Mucosa of rectum (tissue), 2 donors: ENCODE results near the gene CACUL1.
"Not testable (repeated sequence)": the region's sequence is repeated elsewhere in the genome, so short reads cannot be mapped to it uniquely, and the experiment has no call there.

Experiments
- H3K27ac ChIP-seq, 2 donors: one replicate each; pipeline ENCODE4 v1.7.0; 2013; ENCODE audit warnings: inconsistent platforms in 2 of 2, low read depth in 2 of 2, low read length in 2 of 2
- H3K27me3 ChIP-seq, 2 donors: one replicate each; pipeline ENCODE4 v1.7.0; 2013; ENCODE audit warnings: low read length in 2 of 2; ENCODE audit not compliant: control insufficient read depth in 2 of 2, insufficient read depth in 2 of 2
- H3K36me3 ChIP-seq, 2 donors: one replicate each; pipeline ENCODE4 v1.7.0; 2013; ENCODE audit warnings: low read length in 2 of 2; ENCODE audit not compliant: control insufficient read depth in 2 of 2, insufficient read depth in 2 of 2
- H3K4me1 ChIP-seq, 2 donors: one replicate each; pipeline ENCODE4 v1.7.0; 2013; ENCODE audit warnings: low read length in 2 of 2, mild to moderate bottlenecking in 1 of 2; ENCODE audit not compliant: control insufficient read depth in 2 of 2, insufficient read depth in 2 of 2
- H3K4me3 ChIP-seq, 2 donors: one replicate each; pipeline ENCODE4 v1.7.0; 2013; ENCODE audit warnings: low read length in 2 of 2
- H3K9ac ChIP-seq, 2 donors: one replicate each; pipeline ENCODE4 v1.7.0; 2013; ENCODE audit warnings: low read length in 2 of 2, low read depth in 1 of 2, mild to moderate bottlenecking in 1 of 2
- H3K9me3 ChIP-seq, 2 donors: one replicate each; pipeline ENCODE4 v1.7.0; 2013; ENCODE audit warnings: low read length in 2 of 2; ENCODE audit not compliant: control insufficient read depth in 2 of 2
- donor health status: healthy.
- donor health status: Normal muscosa, but diverticular disease.

The CACUL1 gene

GRCh38 chr10:118658762-118659161 lies 96.0 kb downstream of the CACUL1 start:
- H3K4me1 ChIP-seq = peaks cover 0 to 4% of the 10 kb centered on the region in 2 donors
- H3K27ac ChIP-seq = no peak overlapping the region
- H3K27me3 ChIP-seq = no peaks in the 10 kb centered on the region
- no peaks in the 10 kb centered on the region for H3K36me3 ChIP-seq
- no peaks in the 10 kb centered on the region for H3K9me3 ChIP-seq
- no peak overlapping the region for H3K4me3 ChIP-seq
- H3K9ac ChIP-seq = no peak overlapping the region

- not testable (repeated sequence) for H3K27ac ChIP-seq, H3K4me1 ChIP-seq, H3K36me3 ChIP-seq, H3K9me3 ChIP-seq, H3K27me3 ChIP-seq, H3K4me3 ChIP-seq, H3K9ac ChIP-seq
These were observed 96.6 kb downstream of the CACUL1 start for GRCh38 chr10:118658168-118658567.

GRCh38 chr10:118645294-118645693 lies 109.5 kb downstream of the CACUL1 start:
- not testable (repeated sequence) for H3K4me3 ChIP-seq, H3K4me1 ChIP-seq, H3K27me3 ChIP-seq, H3K9me3 ChIP-seq, H3K9ac ChIP-seq, H3K27ac ChIP-seq, H3K36me3 ChIP-seq

- Histone ChIP-seq H3K9ac (no peak overlapping the region), H3K4me1 (no peaks in the 10 kb centered on the region), H3K9me3 (no peaks in the 10 kb centered on the region)
These were observed 112.5 kb downstream of the CACUL1 start for GRCh38 chr10:118642228-118642627.

GRCh38 chr10:118638680-118639079 lies 116.1 kb downstream of the CACUL1 start:
- no peak overlapping the region for H3K4me3 ChIP-seq
- no peaks in the 10 kb centered on the region for H3K36me3 ChIP-seq
- H3K9me3 ChIP-seq = no peaks in the 10 kb centered on the region
- no peak overlapping the region for H3K27ac ChIP-seq
- H3K27me3 ChIP-seq = no peaks in the 10 kb centered on the region
- H3K9ac ChIP-seq = no peak overlapping the region
- H3K4me1 ChIP-seq = no peaks in the 10 kb centered on the region

More at GRCh38 chr10:118642228-118642627, 112.5 kb downstream of the CACUL1 start:
- Histone ChIP-seq H3K4me3 (no peak overlapping the region), H3K27me3 (no peaks in the 10 kb centered on the region), H3K36me3 (no peaks in the 10 kb centered on the region), H3K27ac (no peak overlapping the region)

- Histone ChIP-seq H3K36me3 (no peaks in the 10 kb centered on the region), H3K4me1 (no peaks in the 10 kb centered on the region), H3K9ac (no peak overlapping the region), H3K4me3 (no peak overlapping the region), H3K9me3 (no peaks in the 10 kb centered on the region), H3K27me3 (peaks cover 0 to 2% of the 10 kb centered on the region in 2 donors), H3K27ac (no peak overlapping the region)
These were observed 118.9 kb downstream of the CACUL1 start for GRCh38 chr10:118635674-118636402.

- peaks cover 0 to 3% of the 10 kb centered on the region in 2 donors for H3K4me1 ChIP-seq
- no peaks in the 10 kb centered on the region for H3K36me3 ChIP-seq
- no peak overlapping the region for H3K4me3 ChIP-seq
- H3K9ac ChIP-seq = no peak overlapping the region
- H3K27me3 ChIP-seq = peaks cover 0 to 2% of the 10 kb centered on the region in 2 donors
- no peak overlapping the region for H3K27ac ChIP-seq
- no peaks in the 10 kb centered on the region for H3K9me3 ChIP-seq
These were observed 121.0 kb downstream of the CACUL1 start for GRCh38 chr10:118633786-118634185.

- Histone ChIP-seq H3K4me1 (peaks cover 0 to 3% of the 10 kb centered on the region in 2 donors), H3K27ac (no peak overlapping the region), H3K27me3 (peaks cover 0 to 2% of the 10 kb centered on the region in 2 donors), H3K9me3 (no peaks in the 10 kb centered on the region), H3K36me3 (no peaks in the 10 kb centered on the region), H3K4me3 (no peak overlapping the region), H3K9ac (no peak overlapping the region)
These were observed 125.6 kb downstream of the CACUL1 start for GRCh38 chr10:118629211-118629610.

- H3K9ac ChIP-seq = no peak overlapping the region
- H3K27ac ChIP-seq = no peak overlapping the region
- no peaks in the 10 kb centered on the region for H3K9me3 ChIP-seq
- H3K4me1 ChIP-seq = peaks cover 0 to 3% of the 10 kb centered on the region in 2 donors
- H3K36me3 ChIP-seq = no peaks in the 10 kb centered on the region
- no peak overlapping the region for H3K4me3 ChIP-seq
- peaks cover 0 to 2% of the 10 kb centered on the region in 2 donors for H3K27me3 ChIP-seq
These were observed 126.4 kb downstream of the CACUL1 start for GRCh38 chr10:118628397-118628796.

- Histone ChIP-seq H3K4me1 (peaks cover 0 to 3% of the 10 kb centered on the region in 2 donors), H3K4me3 (no peak overlapping the region), H3K9me3 (no peaks in the 10 kb centered on the region), H3K27ac (no peak overlapping the region), H3K36me3 (no peaks in the 10 kb centered on the region), H3K27me3 (peaks cover 0 to 2% of the 10 kb centered on the region in 2 donors), H3K9ac (no peak overlapping the region)
These were observed 127.8 kb downstream of the CACUL1 start for GRCh38 chr10:118626953-118627352.
